Loucy (cell line): ENCODE results near the gene CUX1.

Experiments used
- H2AFZ ChIP-seq: fragments of 200-600 bp; sonication (generic); 2 replicates; pipeline ENCODE4 v1.6.0; 2016; ENCODE audit warnings: antibody characterized with exemption, mild to moderate bottlenecking, low read length, moderate library complexity
- H3F3A ChIP-seq: fragments of 200-600 bp; 2 replicates; pipeline ENCODE4 v1.6.0; 2016; ENCODE audit warnings: antibody characterized with exemption, low read depth, mild to moderate bottlenecking
- H3K27me3 ChIP-seq: fragments of 200-600 bp; sonication (generic); 2 replicates; pipeline ENCODE4 v1.6.1; 2014; ENCODE audit warnings: low read length, mild to moderate bottlenecking; ENCODE audit not compliant: insufficient read depth, poor library complexity, severe bottlenecking
- H3K36me3 ChIP-seq: fragments of 200-600 bp; sonication (generic); 2 replicates; pipeline ENCODE4 v1.6.1; 2016; ENCODE audit warnings: low read length; ENCODE audit not compliant: insufficient read depth
- H3K4me1 ChIP-seq: fragments of 200-600 bp; sonication (generic); 2 replicates; pipeline ENCODE4 v1.5.1; 2014; ENCODE audit warnings: low read length, mild to moderate bottlenecking; ENCODE audit not compliant: insufficient read depth, poor library complexity, severe bottlenecking
- H3K4me2 ChIP-seq: fragments of 200-600 bp; sonication (generic); 2 replicates; pipeline ENCODE4 v1.6.0; 2014; ENCODE audit warnings: antibody characterized with exemption, low read length, low read depth, mild to moderate bottlenecking; ENCODE audit not compliant: poor library complexity, severe bottlenecking
- H3K4me3 ChIP-seq: fragments of 200-600 bp; sonication (generic); 2 replicates; pipeline ENCODE4 v1.5.1; 2014; ENCODE audit warnings: low read length, mild to moderate bottlenecking, mixed read lengths; ENCODE audit not compliant: poor library complexity, severe bottlenecking
- H3K79me2 ChIP-seq: fragments of 200-600 bp; sonication (generic); 2 replicates; pipeline ENCODE4 v1.6.1; 2014; ENCODE audit warnings: low read length; ENCODE audit not compliant: insufficient read depth
- H3K9ac ChIP-seq: fragments of 200-600 bp; sonication (generic); 2 replicates; pipeline ENCODE4 v1.6.0; 2014; ENCODE audit warnings: mild to moderate bottlenecking, low read depth, low read length, moderate library complexity; ENCODE audit not compliant: poor library complexity, severe bottlenecking
- H3K9me2 ChIP-seq: fragments of 200-600 bp; sonication (generic); replicated peaks from 2 replicates; pipeline ENCODE4 v1.6.1; 2016; ENCODE audit warnings: low read depth, low read length, mixed read lengths
- H3K9me3 ChIP-seq: fragments of 200-600 bp; sonication (generic); 2 replicates; pipeline ENCODE4 v1.6.1; 2014; ENCODE audit warnings: mild to moderate bottlenecking, antibody characterized with exemption, low read length, low read depth; ENCODE audit not compliant: insufficient read depth
- H4K20me1 ChIP-seq: fragments of 200-600 bp; sonication (generic); 2 replicates; pipeline ENCODE4 v1.6.0; 2014; ENCODE audit warnings: antibody characterized with exemption, low read length, mild to moderate bottlenecking; ENCODE audit not compliant: insufficient read depth, poor library complexity, severe bottlenecking
- CTCF ChIP-seq: fragments of 200-600 bp; sonication (generic); conservative IDR thresholded peaks from 2 replicates; pipeline ENCODE4 v1.5.1; 2014; ENCODE audit warnings: mild to moderate bottlenecking, antibody characterized with exemption, low read length
- EZH2phosphoT487 ChIP-seq: fragments of 200-600 bp; IDR thresholded peaks from 2 replicates; pipeline ENCODE4 v1.6.1; 2018; ENCODE audit warnings: antibody characterized with exemption, mild to moderate bottlenecking, moderate library complexity, borderline replicate concordance

CUX1 gene

GRCh38 chr7:102080019-102080433 is 262.6 kb downstream of the CUX1 start:
- no peak overlapping the region for H3K4me2 ChIP-seq
- H4K20me1 ChIP-seq = peaks cover 8% of the 10 kb centered on the region
- H2AFZ ChIP-seq = no peak overlapping the region
- peaks cover 8% of the 10 kb centered on the region; the same call in 1 of the 2 replicates for H3K79me2 ChIP-seq
- H3K9me3 ChIP-seq = peaks cover 2% of the 10 kb centered on the region; the same call in 1 of the 2 replicates
- no peak for TF ChIP-seq EZH2phosphoT487
- TF ChIP-seq CTCF = no peak
- no peaks in the 10 kb centered on the region for H3K27me3 ChIP-seq
- H3K9me2 ChIP-seq = no peaks in the 10 kb centered on the region
- no peaks in the 10 kb centered on the region for H3F3A ChIP-seq
- peaks cover 12% of the 10 kb centered on the region for H3K4me1 ChIP-seq
- H3K9ac ChIP-seq = no peak overlapping the region
- H3K36me3 ChIP-seq = peaks cover 45% of the 10 kb centered on the region
- H3K4me3 ChIP-seq = no peak overlapping the region

GRCh38 chr7:102080434-102081243 is 263.2 kb downstream of the CUX1 start:
- H3K4me2 ChIP-seq = no peak overlapping the region
- peaks cover 49% of the 10 kb centered on the region for H3K36me3 ChIP-seq
- H3K27me3 ChIP-seq = no peaks in the 10 kb centered on the region
- H3K9me2 ChIP-seq = no peaks in the 10 kb centered on the region
- peaks cover 8% of the 10 kb centered on the region; the same call in 1 of the 2 replicates for H3K9me3 ChIP-seq
- H3K79me2 ChIP-seq = peaks cover 13% of the 10 kb centered on the region; the same call in 1 of the 2 replicates
- peaks cover 12% of the 10 kb centered on the region for H3K4me1 ChIP-seq
- no peak overlapping the region for H3K9ac ChIP-seq
- no peaks in the 10 kb centered on the region for H3F3A ChIP-seq
- H3K4me3 ChIP-seq = no peak overlapping the region
- no peak overlapping the region for H2AFZ ChIP-seq
- TF ChIP-seq CTCF (no peak), EZH2phosphoT487 (no peak)
- peaks cover 8% of the 10 kb centered on the region for H4K20me1 ChIP-seq

GRCh38 chr7:102081244-102081627 is 263.8 kb downstream of the CUX1 start:
- H3K79me2 ChIP-seq = peaks cover 15% of the 10 kb centered on the region; the same call in 1 of the 2 replicates
- peaks cover 9% of the 10 kb centered on the region; the same call in 1 of the 2 replicates for H3K9me3 ChIP-seq
- H3K36me3 ChIP-seq = peaks cover 47% of the 10 kb centered on the region
- H3K4me1 ChIP-seq = peaks cover 12% of the 10 kb centered on the region
- H3K4me2 ChIP-seq = no peak overlapping the region
- no peak overlapping the region for H2AFZ ChIP-seq
- H3K4me3 ChIP-seq = no peak overlapping the region
- H3K9ac ChIP-seq = no peak overlapping the region
- peaks cover 8% of the 10 kb centered on the region for H4K20me1 ChIP-seq
- TF ChIP-seq CTCF (no peak), EZH2phosphoT487 (no peak)
- H3F3A ChIP-seq = no peaks in the 10 kb centered on the region
- no peaks in the 10 kb centered on the region for H3K27me3 ChIP-seq
- H3K9me2 ChIP-seq = no peaks in the 10 kb centered on the region
